COLO668 (cell line): ENCODE results near the gene SHROOM2.

Source experiments
- DNase-seq: peaks from one replicate; lab custom pipeline; 2025; ENCODE audit not compliant: unreplicated experiment; lab: John Stamatoyannopoulos, UW

SHROOM2 gene

DNA sequence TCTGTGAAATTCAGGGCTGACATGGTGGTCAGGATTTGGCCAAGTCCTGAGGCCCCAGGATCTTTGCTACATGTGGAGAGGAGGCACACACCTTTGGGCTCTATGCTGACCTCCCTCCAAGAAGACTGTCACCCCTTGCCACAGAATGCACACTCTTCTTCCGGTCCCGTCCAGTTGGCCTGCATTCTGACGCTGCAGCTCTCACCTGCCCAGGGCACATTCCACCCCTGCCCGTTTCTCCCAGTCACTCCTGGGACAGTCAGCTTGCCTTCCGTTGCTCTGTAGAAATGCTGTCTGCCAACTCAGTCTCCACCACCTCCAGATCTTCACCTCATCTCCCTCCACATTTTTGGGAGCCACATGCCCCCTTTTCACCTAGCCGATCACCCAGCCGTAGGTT, 76.7 kb downstream of the SHROOM2 start:
- DNase-seq, result no peak

DNA sequence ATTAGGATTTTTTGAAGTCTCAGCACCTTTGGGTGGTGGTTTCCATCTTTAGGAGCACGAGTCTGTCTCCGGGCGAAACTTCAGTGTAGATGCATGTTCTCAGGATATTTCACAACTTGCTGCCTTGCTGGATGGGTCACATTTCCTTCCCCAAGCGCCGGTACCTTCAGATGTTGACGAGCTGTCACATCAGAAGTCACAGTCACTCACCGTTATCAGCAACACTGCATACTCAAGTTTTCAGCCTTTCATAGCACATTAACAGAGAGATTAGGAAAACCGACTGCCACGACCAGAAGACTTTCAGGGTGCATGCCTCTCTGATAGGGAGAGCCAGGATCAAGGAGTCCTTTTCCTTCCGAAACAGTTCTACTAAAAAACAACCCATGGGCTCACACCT, 77.8 kb downstream of the SHROOM2 start:
- no peak for DNase-seq

DNA sequence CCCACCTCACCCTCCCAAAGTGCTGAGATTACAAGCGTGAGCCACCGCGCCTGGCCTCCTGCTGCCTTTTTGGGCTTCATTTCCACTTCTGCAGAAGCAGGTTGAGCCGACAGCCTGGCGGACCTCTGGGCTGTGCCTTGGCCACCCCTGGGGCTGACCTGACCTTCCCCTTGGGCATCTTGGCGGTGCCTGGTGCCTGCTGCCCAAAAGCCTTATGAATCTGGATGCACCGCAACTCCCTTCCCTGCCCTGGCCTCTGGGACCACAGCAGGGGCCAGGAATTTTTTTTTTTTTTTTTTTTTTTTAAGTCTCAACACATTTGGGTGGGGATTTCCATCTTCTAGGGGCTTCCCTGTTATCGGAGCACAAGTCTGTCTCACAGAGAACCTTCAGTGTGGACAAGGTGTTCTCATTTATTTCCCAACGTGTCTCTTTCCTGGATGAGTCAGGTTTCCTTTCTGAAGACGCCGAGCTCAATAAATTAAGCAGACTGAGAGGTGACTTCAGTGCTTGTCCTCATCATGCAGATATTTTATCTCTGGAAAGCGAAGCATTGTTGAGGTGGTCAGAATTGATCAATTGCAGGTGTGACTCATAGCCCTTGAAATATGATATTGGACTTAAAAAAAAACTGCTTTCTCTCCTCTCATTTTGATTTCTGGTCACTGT, 79.7 kb downstream of the SHROOM2 start:
- no peak for DNase-seq

DNA sequence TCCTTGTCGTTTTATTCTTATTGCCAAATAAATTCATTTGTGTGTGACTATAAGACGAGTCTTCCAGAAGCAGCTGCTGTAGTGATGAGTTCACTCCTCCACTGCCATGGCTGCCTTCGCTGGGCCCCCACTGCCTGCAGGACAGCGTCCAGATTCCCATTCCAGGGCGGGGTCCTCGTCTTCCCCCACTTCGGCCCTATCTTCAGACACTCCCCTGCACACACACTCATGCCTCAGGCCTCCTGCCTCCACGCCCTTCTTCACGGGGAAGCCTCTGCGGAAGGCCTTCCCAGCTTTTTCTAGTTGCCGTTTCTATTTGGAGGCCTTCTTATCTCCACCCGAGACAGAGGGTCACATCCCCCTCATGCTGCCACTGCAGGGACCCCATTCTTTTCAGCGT, 80.4 kb downstream of the SHROOM2 start:
- no peak for DNase-seq

DNA sequence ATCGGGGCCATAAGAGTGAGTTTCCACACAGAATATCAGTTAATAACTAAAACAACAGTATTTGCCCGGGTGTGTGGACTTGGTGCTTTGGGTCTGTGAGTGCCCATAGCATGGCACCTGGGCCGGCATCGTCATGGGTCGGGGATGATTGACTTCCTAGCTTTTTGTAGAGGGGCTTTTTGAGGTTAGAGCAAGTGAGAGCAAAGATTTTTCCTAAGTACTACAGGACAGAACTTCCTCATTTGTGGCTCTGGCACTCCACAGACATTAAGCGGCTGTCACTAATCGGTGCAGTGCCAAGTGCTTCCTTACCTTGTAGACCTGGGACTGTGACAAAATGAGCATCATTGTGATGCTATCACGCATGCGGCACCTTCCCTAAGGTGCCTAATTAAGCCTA, 81.0 kb downstream of the SHROOM2 start:
- no peak for DNase-seq

DNA sequence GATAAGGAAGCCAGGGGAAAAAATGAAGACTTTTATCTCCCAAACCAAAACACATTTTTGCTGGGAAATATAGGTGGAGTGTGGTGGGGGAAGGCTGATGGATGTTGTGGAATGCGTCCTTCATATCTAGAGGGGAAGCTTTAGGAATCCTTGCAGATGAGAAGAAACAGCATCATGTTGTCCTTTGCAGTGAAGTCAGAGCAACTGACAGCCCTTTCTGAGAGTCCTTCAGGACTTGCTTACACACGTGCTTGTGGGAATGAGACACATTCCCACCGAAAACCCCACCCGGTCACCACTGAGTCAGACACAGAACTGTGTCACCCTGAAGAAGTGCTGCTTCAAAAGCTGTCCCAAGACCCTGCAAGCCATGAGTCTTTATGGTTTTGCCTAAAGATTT, 81.5 kb downstream of the SHROOM2 start:
- DNase-seq, result no peak

DNA sequence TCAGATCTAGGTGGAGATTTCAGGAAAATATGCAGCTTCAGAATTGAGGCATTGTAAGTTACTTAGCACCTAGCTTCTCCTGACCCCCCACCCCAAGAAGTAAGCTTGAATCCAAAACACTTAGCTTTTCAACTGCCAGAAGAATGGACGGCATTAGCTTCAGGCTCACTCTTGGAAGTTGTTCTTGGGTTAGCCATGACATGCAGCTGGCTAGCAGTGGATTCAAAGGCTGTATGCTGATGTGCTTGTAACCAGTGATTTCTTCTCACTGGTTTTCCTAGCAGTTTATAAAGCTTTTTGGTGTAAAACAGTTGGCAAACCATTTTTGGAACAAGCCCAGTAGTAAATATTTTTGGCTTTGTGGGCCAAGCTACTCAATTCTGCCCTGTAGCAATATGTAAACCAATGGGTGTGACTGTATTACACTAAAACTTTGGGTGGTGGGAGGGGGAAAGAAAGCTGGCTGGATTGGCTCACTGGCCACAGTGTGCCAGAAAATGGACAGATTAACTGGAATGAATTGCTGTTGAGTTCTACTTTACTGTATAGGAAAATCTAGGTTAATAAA, 85.6 kb downstream of the SHROOM2 start:
- no peak for DNase-seq

DNA sequence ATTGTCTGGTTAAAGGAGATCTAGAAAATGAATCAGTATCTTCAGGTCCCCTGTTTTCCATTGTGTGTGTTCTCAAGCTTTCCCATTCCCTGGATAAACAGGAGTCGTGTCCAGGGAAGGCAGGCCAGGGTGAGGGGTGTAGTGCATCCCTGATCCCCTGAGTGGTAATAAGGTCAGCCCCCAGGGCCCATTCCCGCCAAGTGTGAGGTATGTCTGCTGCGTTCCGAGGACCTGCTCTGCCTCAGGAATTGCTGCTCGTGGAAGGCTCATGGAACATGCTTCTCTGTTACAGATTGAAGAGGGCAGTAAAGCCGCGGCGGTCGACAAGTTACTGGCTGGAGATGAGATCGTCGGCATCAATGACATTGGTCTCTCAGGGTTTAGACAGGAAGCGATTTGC, 87.1 kb downstream of the SHROOM2 start:
- DNase-seq, result no peak

DNA sequence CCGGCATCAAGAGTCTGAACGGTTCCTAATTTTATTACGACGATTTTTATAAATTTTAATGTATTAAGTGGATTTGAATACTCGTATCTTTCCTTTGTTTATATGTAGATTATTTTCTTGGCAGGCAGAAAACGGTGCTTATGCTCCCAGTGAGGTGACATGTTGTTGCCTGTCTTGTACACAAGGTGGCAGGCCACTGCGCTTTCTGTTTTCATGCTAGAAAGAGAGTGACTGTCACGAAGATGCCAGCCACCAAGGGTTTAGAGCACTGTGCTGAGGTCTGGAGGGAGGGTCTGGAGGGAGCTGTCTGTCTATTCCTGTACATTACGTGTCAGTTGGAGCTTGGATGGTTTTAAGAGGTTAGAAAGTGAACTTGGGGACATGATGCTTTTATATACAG, 87.7 kb downstream of the SHROOM2 start:
- peak; percentile 23 for DNase-seq

DNA sequence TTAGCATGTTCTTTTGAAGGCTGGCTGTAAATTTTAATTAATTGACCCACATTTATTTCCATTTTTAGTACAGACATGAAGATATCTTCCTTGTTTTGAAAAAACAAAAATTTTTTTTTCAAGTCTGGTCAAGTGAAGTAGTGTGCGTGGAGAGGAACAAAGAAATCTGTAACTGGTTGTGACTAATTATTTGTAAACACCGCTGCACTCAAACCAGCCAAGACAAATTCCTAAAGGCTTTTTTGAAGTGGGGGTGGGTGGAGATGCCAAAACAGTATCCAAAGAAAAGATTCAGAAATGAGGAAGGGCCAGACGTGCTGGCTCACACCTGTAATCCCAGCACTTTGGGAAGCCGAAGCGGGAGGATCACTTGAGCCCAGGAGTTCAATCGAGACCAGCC, 88.3 kb downstream of the SHROOM2 start:
- DNase-seq, result no peak

DNA sequence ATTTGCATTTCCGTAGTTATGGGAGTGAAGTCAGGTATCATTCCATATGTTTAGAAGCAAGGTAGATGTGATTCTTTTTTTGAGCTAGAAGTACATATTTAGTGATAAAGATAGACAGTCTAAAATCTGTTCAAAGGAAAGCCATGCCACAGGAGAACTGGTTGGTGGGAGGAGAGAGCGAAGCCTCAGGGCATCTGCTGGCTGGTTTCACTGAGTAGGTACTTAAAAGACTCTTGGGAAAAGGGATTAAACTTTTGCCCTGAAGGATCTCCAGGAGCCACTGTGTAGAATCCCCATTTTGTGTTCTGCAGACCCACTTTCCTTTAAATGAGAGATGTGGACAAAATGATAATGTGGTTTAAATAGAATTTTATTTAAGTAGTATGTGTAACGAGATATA, 89.6 kb downstream of the SHROOM2 start:
- DNase-seq, result no peak

DNA sequence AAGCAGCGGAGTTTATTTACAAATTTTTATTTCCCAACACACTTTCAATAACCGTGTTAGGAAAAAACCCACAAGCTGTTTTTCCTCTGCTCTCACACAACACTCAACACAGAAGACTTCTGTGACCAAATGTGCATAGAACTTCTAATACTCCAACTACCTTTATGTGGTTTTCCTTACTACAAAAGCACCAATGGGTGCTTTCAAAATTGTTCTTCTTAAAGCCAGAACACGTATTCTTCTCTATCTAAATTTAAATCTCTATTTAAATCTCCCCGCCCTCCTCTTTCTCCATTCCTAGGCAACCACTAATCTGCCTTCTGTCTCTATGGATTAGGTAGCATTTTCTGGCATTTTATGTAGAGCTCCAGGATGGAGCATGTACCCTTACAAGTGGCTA, 90.0 kb downstream of the SHROOM2 start:
- DNase-seq, result no peak

DNA sequence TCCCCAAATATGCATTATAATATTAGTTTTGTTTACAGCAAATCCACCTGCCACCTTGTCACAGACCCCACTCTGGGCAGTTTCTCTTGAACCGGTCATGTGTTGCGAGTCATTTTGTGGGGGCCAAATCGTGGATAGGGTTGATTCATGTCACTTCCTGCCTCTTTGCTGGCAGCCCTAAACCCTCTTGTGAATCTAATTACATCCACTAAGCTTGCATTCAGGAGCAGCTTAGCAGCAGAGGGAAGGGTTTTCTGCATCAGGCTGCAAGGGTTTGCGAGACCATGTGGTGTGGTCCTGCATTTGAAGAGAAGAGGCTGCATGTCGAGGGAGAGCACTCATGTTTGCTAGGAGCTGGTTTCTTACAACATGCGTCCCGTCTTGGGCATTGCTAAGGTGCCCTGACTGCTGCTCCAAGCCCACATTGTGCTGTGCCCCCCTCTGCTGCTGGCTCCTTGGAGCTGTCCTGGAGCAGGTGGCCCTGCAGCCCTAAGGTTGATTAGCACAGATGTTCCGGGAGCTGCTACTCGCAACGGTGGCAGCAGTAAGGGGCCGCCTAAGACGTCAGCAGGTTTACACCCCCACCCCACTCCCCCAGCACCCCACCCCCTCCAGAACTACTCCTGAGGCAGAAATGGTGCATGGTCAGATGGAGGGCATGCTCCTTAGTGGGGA, 92.1 kb downstream of the SHROOM2 start:
- no peak for DNase-seq

DNA sequence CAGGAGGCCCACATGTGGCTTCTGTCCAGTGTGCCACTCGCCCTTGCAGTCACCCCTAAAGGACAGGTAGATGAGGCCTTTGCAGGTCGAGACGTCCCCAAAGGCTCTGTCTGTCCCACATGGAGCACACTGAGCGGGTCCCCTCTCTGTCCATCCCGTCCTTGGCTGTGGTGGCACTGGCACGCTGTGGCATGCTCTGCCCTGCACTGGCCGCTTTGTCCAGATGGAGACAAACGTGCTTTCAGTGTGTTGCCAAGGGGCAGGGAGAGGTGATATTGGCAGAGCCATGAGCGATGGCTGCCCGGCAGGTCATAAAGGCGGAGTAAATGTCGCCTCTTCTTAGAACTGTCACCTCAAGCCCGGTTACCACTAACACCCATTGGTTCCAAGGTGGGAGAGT, 94.0 kb downstream of the SHROOM2 start:
- DNase-seq, result no peak

DNA sequence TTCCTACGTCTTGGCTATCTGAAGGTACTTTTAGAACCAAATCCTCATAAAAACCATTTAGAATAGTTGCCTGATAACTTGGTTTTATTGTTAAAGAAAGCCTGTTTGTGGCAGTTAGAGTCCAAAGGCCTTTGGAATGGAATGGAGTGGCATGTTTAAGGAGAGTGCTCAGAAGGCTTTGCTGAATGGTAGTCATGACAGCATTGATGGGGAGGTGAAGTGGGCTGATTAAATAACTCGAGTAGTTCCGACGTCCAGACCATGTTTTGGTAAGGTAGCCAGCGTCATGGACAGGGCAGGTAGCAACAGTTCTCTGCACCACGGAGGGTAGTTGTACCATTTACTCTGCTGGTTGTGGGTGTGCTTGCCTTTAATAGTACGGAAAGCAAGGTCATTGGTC, 94.6 kb downstream of the SHROOM2 start:
- DNase-seq, result no peak

DNA sequence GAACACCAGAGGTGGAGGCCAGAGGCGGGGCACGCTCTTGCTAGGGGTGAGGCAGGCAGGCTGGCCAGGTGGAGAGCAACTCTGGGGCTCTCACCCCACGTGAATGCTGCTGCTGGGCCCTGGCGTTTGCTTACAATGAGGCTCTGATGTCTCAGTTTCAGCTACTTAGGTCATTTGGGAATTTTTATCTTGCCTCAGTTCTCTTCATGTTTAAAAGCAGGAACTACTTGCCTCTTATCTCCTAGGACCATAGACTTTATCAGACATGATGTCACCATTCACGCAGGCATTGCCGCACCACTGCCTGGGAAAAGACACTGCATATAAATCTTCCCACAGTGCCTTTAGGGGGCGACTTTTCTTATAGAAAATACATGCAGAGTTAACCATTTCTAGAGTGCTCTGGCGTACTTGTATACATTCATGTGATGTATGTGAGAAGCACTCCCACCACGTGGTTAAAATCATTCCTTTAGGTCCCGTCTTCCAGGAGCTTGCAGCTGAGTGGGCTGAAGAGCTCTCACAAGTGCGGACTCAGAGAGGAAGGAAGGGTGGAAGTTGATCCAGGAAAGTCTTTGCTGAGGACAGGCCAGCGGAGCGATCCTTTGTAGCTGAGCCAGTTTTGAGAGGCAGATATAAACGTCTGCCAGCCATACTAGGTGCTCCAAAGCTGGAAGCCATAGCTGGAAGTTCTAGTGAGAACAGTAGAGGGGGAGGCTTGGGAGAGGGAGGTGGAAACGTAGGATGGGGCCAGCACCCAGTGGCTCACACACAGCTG, 96.6 kb downstream of the SHROOM2 start:
- DNase-seq, result no peak

DNA sequence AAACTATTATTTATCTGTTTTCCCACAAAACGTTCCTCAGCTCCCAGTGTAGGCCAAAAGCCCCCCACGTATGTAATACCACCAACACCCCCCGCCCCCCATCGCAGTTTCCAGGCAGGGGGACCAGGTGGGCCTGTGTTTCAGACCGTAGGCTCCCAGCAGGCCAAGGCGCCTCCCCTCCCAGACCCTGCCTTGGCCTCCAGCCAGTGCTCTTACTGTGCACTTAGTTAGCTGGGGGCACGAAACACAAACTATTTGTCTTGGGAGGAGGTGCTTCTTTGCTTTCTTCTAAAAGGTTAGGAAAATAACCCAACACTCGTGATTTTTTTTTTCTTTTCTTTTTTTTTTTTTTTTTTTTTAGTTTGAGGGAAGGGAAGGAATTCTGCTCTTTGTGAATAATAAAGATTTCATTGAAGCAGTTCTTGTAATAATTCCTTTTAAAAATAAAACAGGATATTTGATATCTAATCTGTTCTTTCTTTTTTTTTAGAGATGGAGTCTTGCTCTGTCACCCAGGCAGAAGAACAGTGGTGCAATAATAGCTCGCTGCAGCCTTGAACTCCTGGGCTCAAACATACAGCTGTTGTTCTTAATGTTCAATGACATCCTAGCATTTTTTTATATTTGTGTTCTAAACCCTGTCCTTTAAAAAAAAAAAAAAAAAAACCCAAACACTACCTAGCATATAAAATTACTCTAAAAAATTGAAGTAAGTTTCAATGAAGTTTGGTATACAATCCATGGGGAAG, 98.0 kb downstream of the SHROOM2 start:
- no peak for DNase-seq

DNA sequence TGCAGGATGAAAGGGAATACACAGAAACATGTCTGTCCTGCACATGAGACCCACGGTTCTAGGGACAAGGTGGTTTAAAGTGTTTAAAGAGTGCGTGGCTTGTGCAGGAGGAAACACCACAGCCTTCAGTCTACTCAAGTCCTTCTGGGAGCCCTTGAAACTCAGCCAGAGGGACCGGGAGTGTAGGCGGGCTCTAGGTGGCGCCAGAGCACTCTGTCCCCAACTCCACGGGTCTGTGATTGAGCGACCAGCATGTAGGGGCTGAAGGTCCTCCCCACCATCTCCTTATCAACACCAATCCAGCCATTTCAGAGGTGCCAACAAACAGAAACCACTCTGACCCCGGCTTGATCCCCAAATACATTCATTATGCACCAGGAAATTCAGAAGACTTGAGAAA, 98.9 kb downstream of the SHROOM2 start:
- peak; percentile 53 for DNase-seq

DNA sequence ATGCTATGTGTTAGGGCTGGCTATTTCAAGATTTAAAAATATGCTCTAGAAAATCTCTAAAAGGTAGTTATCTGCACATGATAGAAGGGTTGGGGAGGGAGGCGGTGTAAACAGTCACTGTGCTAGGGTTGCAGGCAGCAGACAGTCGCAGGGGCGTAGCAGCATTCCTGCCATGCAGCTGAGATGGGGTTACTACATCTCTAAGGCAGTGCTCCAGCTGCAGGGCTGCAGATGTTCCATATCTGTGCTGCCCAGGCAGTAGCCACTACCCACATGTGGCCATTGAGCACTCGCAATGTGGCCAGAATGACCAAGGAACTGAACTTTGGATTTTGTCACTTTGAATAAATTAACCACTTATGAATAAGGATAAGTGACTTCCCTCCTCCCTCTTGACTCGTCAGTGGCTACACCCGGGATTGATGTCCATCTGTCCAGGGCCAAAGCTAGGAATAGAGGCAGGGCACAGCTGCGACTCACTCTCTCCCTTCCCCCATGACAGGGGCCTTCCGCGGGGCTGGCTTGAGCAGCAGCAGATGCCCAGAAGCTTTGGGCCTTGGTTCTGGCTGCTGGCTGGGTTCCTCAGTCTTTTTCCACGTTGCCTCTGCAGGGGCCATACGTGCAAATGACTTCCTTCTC, 101.5 kb downstream of the SHROOM2 start:
- DNase-seq, result no peak

DNA sequence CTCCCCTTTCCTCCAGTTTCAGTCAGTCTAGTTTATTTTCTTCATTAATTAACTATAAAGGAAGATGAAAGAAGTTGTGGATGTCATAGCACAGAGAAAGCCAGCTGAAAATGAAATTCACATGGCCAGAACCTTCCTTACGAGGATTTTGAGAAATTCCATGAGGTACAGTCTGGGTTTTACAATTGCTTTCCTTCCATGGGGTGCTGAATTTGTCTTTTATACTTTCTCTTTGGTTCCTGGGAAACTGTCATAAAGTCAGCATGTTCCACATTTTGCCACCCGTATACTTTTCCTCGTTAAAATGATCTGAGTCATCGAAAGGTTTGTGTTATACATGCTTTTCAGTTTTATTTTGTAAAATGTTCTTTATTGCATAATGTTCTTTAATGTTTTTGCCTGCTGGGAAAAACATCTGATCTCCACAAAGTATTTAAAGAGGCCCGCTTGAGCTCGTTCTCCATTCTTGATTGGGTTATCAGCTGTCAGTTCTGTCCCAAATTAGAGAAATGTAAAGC, 102.8 kb downstream of the SHROOM2 start:
- DNase-seq, result no peak

DNA sequence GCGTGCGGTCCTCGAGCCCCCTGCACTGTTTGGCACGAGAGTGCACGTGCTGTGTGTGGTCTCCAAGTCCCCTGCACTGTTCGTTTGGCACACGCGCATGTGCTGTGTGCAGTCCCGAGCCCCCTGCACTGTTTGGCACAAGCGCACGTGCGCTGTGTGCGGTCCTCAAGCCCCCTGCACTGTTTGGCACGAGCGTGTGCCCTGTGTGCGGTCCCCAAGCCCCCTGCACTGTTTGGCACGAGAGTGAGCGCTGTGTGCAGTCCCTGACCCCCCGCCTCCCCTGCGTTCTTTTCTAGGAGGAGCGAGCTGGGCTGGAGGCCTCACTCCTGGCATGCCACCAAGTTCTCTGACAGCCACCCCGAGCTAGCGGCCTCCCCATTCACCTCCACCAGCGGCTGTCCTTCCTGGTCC, 104.5 kb downstream of the SHROOM2 start:
- DNase-seq, result no peak
